Skeletal muscle tissue (tissue), 4 donors: ENCODE measurements around the gene ITGA6. TPM values are rescaled to one million over a fixed set of nuclear protein-coding genes. Genes with fewer than 3 reads are reported as not detected.

ENCODE experiments used
- H3K27ac ChIP-seq: one replicate; pipeline ENCODE4 v1.7.0; 2013; ENCODE audit warnings: mild to moderate bottlenecking, low read depth, low read length, inconsistent platforms
- H3K27me3 ChIP-seq, 3 donors: one replicate each; pipeline ENCODE4 v1.7.0; 2013; ENCODE audit warnings: low read length in 3 of 3; ENCODE audit not compliant: control insufficient read depth in 3 of 3, insufficient read depth in 3 of 3
- H3K36me3 ChIP-seq, 3 donors: one replicate each; pipeline ENCODE4 v1.7.0; 2013; ENCODE audit warnings: low read length in 3 of 3; ENCODE audit not compliant: control insufficient read depth in 3 of 3, insufficient read depth in 3 of 3
- H3K4me1 ChIP-seq, 3 donors: one replicate each; pipeline ENCODE4 v1.7.0; 2013; ENCODE audit warnings: low read length in 3 of 3, mild to moderate bottlenecking in 3 of 3; ENCODE audit not compliant: control insufficient read depth in 3 of 3, insufficient read depth in 3 of 3
- H3K4me3 ChIP-seq, 3 donors: one replicate each; pipeline ENCODE4 v1.7.0; 2013; ENCODE audit warnings: low read length in 3 of 3
- H3K9ac ChIP-seq, 3 donors: one replicate each; pipeline ENCODE4 v1.7.0; 2013; ENCODE audit warnings: low read length in 3 of 3, mild to moderate bottlenecking in 3 of 3, moderate library complexity in 2 of 3, low read depth in 1 of 3
- H3K9me3 ChIP-seq, 3 donors: one replicate each; pipeline ENCODE4 v1.7.0; 2013; ENCODE audit warnings: low read length in 3 of 3; ENCODE audit not compliant: control insufficient read depth in 3 of 3
- total RNA-seq: library from RNA; depleted of rRNA; stranded (reverse); fragments of >200 nt; gene quantifications from one replicate; pipeline ENCODE4 v1.2.3, GENCODE V29; 2014
- donor health status: Osteomylitis.

Gene ITGA6
- 83.5 TPM for total RNA-seq

- Histone ChIP-seq H3K4me1 (peaks cover 14 to 34% (median 28%) of the 10 kb centered on the region in 3 donors), H3K4me3 (peak within 1 kb of the TSS; percentile 78 to 84 (median 84)), H3K9ac (peak within 1 kb of the TSS; percentile 83 to 89 (median 84)), H3K9me3 (no peaks in the 10 kb centered on the region), H3K27ac (peak within 1 kb of the TSS; percentile 71), H3K36me3 (no peaks in the 10 kb centered on the region), H3K27me3 (no peaks in the 10 kb centered on the region)
These were observed at the start of gene ITGA6 for GRCh38 chr2:172427256-172427989. ITGA6 (plus strand) TSS chr2:172427586.

DNA sequence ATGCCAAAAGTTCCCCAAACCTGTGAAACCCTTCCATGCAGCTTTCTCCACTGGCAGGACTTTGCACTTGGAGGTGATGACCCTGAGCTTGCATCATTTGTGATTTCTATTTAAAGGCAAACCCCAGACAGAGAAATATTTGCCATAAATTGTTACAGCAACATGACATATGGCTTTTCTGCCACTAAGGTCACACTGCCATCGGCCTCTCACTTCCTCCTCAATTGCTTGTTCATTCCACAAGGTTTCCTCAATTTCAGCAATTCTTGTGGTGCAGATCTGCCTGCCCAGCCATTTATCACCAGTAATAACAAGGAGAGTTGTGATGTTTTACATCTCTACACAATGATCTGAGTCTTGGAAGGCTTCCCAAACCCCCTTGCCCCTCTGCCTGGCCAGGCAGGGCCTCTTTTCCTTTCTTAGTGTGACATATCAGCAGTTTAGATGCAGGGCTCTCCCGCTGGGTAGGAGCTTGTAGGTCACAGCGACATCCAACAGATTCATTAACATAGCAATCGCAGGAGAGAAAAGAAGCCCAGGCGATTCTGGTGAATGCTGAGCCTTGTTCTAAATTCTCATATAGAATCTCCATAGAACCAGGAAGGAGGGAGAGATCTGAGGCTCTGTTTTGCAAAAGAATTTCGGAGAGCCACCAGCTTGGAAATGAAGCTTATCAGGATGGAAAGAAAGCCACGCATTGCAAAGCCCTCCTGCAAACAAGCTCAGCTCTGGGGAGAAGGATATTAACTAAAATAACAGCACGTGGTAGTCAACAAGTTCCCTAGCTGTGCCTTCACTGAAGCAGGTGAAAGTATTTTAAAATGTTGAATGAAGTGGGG is 46.7 kb upstream of the ITGA6 start:
- Histone ChIP-seq H3K4me3 (no peak overlapping the region), H3K36me3 (no peaks in the 10 kb centered on the region), H3K27me3 (no peaks in the 10 kb centered on the region), H3K9ac (no peak overlapping the region), H3K4me1 (peaks cover 0 to 8% (median 0%) of the 10 kb centered on the region in 3 donors), H3K27ac (no peak overlapping the region), H3K9me3 (no peaks in the 10 kb centered on the region)

DNA sequence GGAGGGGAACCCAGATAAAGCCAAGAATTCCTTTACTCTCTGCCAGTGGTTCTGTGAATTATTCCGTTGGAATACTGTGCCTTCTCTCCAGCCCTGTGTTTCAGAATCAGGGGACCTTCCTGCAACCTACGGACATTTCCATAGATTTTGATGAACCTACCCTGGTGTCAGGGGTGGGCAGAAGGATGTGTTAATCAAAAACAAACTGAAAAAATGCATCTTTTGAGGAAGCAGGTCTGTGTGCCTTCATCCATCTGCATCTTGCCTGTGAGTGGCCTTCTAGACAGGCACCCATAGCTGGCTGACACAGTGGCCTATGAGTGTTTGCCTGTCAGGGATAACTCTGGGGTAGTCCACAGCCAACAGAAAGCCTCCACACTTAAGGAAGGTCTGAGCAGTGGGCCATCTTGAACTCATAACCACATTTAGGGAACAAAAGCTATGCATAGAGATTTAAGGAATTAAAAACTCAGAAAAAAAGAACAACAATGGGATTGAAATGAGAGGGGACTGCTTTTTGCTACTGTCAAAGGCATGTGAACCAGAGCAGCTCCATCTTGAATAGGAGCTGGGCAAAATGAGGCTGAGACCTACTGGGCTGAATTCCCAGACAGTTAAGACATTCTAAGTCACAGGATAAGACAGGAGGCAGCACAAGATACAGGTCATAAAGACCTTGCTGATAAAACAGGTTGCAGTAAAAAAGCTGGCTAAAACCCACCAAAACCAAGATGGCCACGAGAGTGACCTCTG is 45.9 kb upstream of the ITGA6 start:
- Histone ChIP-seq H3K9me3 (no peaks in the 10 kb centered on the region), H3K27me3 (no peaks in the 10 kb centered on the region), H3K4me1 (peaks cover 0 to 4% (median 0%) of the 10 kb centered on the region in 3 donors), H3K36me3 (no peaks in the 10 kb centered on the region), H3K27ac (no peak overlapping the region), H3K4me3 (no peak overlapping the region), H3K9ac (no peak overlapping the region)

DNA sequence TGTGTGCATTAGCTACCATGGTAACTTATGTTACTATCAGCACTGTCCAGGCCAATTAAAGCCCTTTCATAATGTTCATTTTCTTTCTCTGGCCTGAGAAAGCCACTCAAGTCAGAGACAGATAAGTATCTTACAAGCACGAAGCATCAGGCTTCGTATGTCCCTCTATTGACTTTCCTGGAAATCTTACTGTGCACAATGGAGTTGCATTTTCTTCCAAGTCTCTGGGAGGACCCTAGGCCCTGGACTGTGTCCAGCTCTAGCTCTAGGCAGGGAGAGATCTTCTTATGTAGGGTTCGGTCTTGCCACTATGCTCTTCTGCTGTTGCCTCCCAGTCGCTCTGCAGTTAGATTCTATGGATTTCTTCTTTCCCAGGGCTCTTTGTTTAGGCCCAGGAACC is 40.0 kb upstream of the ITGA6 start:
- Histone ChIP-seq H3K4me3 (no peak overlapping the region), H3K9ac (no peak overlapping the region), H3K4me1 (peaks cover 0 to 4% (median 3%) of the 10 kb centered on the region in 3 donors), H3K27ac (no peak overlapping the region), H3K27me3 (no peaks in the 10 kb centered on the region), H3K9me3 (no peaks in the 10 kb centered on the region), H3K36me3 (no peaks in the 10 kb centered on the region)

DNA sequence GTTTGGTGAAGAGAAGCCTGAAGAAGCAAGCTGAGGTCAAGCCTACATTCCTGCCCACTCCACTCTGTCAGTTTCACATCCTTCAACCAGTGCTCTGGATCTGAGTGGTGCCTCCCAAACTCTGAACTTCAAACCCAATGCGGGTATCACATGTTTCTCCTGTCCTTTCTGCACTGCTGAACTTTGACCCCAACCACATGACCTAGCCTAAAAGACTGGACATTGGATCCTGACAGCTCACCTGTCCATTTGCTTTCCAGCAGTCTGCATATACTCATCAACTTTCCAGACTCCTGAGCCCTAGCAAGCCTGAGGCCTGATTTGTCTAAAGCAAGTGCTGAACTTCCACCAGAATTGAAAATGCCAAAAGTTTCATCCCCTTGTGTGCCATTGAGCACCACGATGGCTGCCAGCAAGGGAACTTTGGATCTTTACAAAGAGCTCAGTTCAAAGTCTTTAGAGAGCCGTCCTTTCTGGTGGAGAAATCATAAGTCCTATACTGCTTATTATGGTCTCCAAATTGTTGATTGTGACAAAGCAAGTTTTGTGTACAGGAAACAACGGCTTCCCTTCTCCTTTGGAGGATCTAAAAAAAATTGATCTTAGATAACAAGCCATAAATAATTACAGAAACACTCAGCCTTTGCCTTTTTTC is 37.6 kb upstream of the ITGA6 start:
- Histone ChIP-seq H3K4me1 (peaks cover 10 to 16% (median 13%) of the 10 kb centered on the region in 3 donors), H3K36me3 (no peaks in the 10 kb centered on the region), H3K9ac (no peak overlapping the region), H3K4me3 (no peak overlapping the region), H3K27me3 (no peaks in the 10 kb centered on the region), H3K9me3 (no peaks in the 10 kb centered on the region), H3K27ac (no peak overlapping the region)

- Histone ChIP-seq H3K36me3 (no peaks in the 10 kb centered on the region), H3K27ac (peak overlapping the region; percentile 51), H3K9me3 (no peaks in the 10 kb centered on the region), H3K4me1 (peaks cover 22 to 28% (median 26%) of the 10 kb centered on the region in 3 donors), H3K4me3 (no peak overlapping the region), H3K27me3 (no peaks in the 10 kb centered on the region), H3K9ac (no peak overlapping the region)
These were observed 33.4 kb upstream of the ITGA6 start for GRCh38 chr2:172394002-172394401.

- no peaks in the 10 kb centered on the region for H3K36me3 ChIP-seq
- H3K9me3 ChIP-seq = no peaks in the 10 kb centered on the region
- no peak overlapping the region for H3K4me3 ChIP-seq
- H3K27me3 ChIP-seq = peaks cover 0 to 3% (median 0%) of the 10 kb centered on the region in 3 donors
- no peak overlapping the region for H3K9ac ChIP-seq
- H3K4me1 ChIP-seq = peaks cover 17 to 28% (median 23%) of the 10 kb centered on the region in 3 donors
- H3K27ac ChIP-seq = no peak overlapping the region
These were observed 31.9 kb upstream of the ITGA6 start for GRCh38 chr2:172395503-172395902.

DNA sequence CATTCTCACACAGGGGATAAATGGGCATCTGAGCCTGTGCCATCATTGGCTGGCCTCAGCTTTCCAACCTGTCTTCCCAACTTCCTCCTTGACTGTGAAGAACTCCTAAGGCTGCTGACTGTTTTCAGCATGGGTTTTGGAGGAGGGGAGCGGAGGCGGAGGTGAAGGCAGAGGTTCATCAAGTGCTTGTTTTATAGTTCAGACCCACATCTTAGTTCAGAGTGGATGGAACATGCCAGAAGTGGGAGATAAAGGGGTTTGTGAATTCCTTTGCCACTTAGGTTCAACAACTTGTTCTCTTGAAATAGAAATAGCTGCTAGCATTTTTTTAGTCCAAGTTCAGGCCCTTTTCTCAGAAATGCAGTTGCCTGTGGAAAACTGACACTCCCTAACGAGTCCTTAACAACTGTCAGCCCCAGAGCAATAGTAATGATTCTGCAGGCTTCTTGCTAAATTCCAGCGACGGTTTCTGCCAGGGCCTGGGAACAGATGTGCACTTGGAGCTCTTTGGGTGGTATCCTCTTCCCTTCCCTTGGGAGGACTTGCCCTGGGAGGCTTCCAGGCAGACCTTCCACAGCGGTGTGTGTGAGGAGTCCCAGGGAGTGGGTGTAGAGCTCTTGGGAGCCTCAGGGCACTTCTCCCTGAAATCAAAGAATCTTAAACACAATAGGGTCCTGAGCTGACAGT is 30.1 kb upstream of the ITGA6 start:
- Histone ChIP-seq H3K9me3 (no peaks in the 10 kb centered on the region), H3K4me1 (peaks cover 17 to 28% (median 23%) of the 10 kb centered on the region in 3 donors), H3K27ac (no peak overlapping the region), H3K9ac (no peak overlapping the region), H3K4me3 (no peak overlapping the region), H3K36me3 (no peaks in the 10 kb centered on the region), H3K27me3 (peaks cover 0 to 3% (median 0%) of the 10 kb centered on the region in 3 donors)

DNA sequence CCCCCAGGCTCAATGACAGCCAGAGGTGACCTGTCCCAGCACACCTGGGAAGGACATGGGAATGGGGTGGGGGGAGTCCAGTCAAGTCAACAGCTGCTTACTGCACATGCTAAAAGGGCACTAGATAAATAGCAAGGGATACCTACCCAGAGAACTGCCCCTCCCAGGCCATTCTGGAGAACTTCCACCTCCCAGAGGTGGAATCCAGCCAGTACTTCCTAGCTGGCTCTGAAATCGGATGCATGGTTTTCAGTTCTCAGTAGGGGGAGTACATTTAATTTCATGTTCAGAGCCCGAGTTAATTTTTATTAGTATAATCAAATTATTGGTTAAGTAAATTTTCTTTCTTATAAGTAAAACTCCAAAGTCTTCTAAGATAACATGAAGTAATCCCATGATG is 28.9 kb upstream of the ITGA6 start:
- peaks cover 17 to 26% (median 20%) of the 10 kb centered on the region in 3 donors for H3K4me1 ChIP-seq
- no peak overlapping the region for H3K27ac ChIP-seq
- no peaks in the 10 kb centered on the region for H3K36me3 ChIP-seq
- no peak overlapping the region for H3K9ac ChIP-seq
- no peaks in the 10 kb centered on the region for H3K9me3 ChIP-seq
- H3K4me3 ChIP-seq = no peak overlapping the region
- peaks cover 0 to 3% (median 0%) of the 10 kb centered on the region in 3 donors for H3K27me3 ChIP-seq
